ENCODE results near the gene PLGLB1.
"Not testable (repeated sequence)": the region's sequence is repeated elsewhere in the genome, so short reads cannot be mapped to it uniquely, and the experiment has no call there.

Gene PLGLB1

DNA sequence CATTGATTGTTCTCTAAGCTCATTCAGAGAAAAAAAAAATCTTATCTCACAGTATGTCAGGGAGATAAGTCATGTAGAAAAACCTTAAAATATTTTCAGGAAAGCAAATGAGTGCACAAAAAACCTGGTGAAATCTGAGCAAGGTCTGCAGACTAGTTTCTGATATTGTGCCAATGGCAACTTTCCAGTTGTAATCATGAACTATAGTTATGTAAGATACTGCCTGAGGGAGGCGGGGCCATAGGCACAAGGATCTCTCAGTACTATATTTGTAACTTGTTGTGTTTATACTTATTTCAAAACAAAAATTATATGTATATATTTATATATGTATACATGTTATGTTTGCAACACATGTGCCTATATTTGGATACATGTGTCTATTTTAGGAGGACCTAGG lies 5.2 kb upstream of the PLGLB1 start:
- not testable (repeated sequence) for H3K27me3 ChIP-seq (replicated peaks; ENCODE audit: control insufficient read depth, insufficient read depth, low read length, poor library complexity, severe bottlenecking); H3K9me3 ChIP-seq (ENCODE audit: control insufficient read depth, low read length); H3K36me3 ChIP-seq (ENCODE audit: control insufficient read depth, insufficient read depth, low read length); H3K27ac ChIP-seq (ENCODE audit: insufficient read depth, low read length, poor library complexity, severe bottlenecking); H3K4me3 ChIP-seq (ENCODE audit: insufficient read depth, low read depth, low read length, poor library complexity, severe bottlenecking); DNase-seq; H3K4me1 ChIP-seq (ENCODE audit: control insufficient read depth, insufficient read depth, low read length, poor library complexity, severe bottlenecking)

- not testable (repeated sequence) for H3K36me3 ChIP-seq (ENCODE audit: control insufficient read depth, insufficient read depth, low read length); H3K4me3 ChIP-seq (ENCODE audit: insufficient read depth, low read depth, low read length, poor library complexity, severe bottlenecking); DNase-seq; H3K27ac ChIP-seq (ENCODE audit: insufficient read depth, low read length, poor library complexity, severe bottlenecking); H3K9me3 ChIP-seq (ENCODE audit: control insufficient read depth, low read length); H3K27me3 ChIP-seq (replicated peaks; ENCODE audit: control insufficient read depth, insufficient read depth, low read length, poor library complexity, severe bottlenecking); H3K4me1 ChIP-seq (ENCODE audit: control insufficient read depth, insufficient read depth, low read length, poor library complexity, severe bottlenecking)
Observed at GRCh38 chr2:87025927-87026326, 4.3 kb upstream of the PLGLB1 start.

GRCh38 chr2:87023988-87024615 lies 2.5 kb upstream of the PLGLB1 start:
- H3K27me3 ChIP-seq (replicated peaks; ENCODE audit: control insufficient read depth, insufficient read depth, low read length, poor library complexity, severe bottlenecking); H3K27ac ChIP-seq (ENCODE audit: insufficient read depth, low read length, poor library complexity, severe bottlenecking); H3K4me3 ChIP-seq (ENCODE audit: insufficient read depth, low read depth, low read length, poor library complexity, severe bottlenecking); DNase-seq; H3K36me3 ChIP-seq (ENCODE audit: control insufficient read depth, insufficient read depth, low read length); H3K4me1 ChIP-seq (ENCODE audit: control insufficient read depth, insufficient read depth, low read length, poor library complexity, severe bottlenecking); H3K9me3 ChIP-seq (ENCODE audit: control insufficient read depth, low read length): not testable (repeated sequence)

- H3K9me3 ChIP-seq (ENCODE audit: control insufficient read depth, low read length); DNase-seq; H3K4me3 ChIP-seq (ENCODE audit: insufficient read depth, low read depth, low read length, poor library complexity, severe bottlenecking); H3K4me1 ChIP-seq (ENCODE audit: control insufficient read depth, insufficient read depth, low read length, poor library complexity, severe bottlenecking); H3K36me3 ChIP-seq (ENCODE audit: control insufficient read depth, insufficient read depth, low read length); H3K27ac ChIP-seq (ENCODE audit: insufficient read depth, low read length, poor library complexity, severe bottlenecking); H3K27me3 ChIP-seq (replicated peaks; ENCODE audit: control insufficient read depth, insufficient read depth, low read length, poor library complexity, severe bottlenecking): not testable (repeated sequence)
Observed at GRCh38 chr2:87021043-87021442, 601 bp downstream of the PLGLB1 start.

- not testable (repeated sequence) for H3K4me3 ChIP-seq (ENCODE audit: insufficient read depth, low read depth, low read length, poor library complexity, severe bottlenecking); H3K4me1 ChIP-seq (ENCODE audit: control insufficient read depth, insufficient read depth, low read length, poor library complexity, severe bottlenecking); DNase-seq; H3K36me3 ChIP-seq (ENCODE audit: control insufficient read depth, insufficient read depth, low read length); H3K9me3 ChIP-seq (ENCODE audit: control insufficient read depth, low read length); H3K27ac ChIP-seq (ENCODE audit: insufficient read depth, low read length, poor library complexity, severe bottlenecking); H3K27me3 ChIP-seq (replicated peaks; ENCODE audit: control insufficient read depth, insufficient read depth, low read length, poor library complexity, severe bottlenecking)
Observed at GRCh38 chr2:87019053-87019452, 2.6 kb downstream of the PLGLB1 start.

GRCh38 chr2:87014489-87015169 lies 7.0 kb downstream of the PLGLB1 start:
- not testable (repeated sequence) for H3K27ac ChIP-seq (ENCODE audit: insufficient read depth, low read length, poor library complexity, severe bottlenecking); H3K9me3 ChIP-seq (ENCODE audit: control insufficient read depth, low read length); H3K36me3 ChIP-seq (ENCODE audit: control insufficient read depth, insufficient read depth, low read length)

GRCh38 chr2:87004398-87004797 lies 17.2 kb downstream of the PLGLB1 start:
- not testable (repeated sequence) for H3K4me1 ChIP-seq (ENCODE audit: control insufficient read depth, insufficient read depth, low read length, poor library complexity, severe bottlenecking); H3K4me3 ChIP-seq (ENCODE audit: insufficient read depth, low read depth, low read length, poor library complexity, severe bottlenecking); H3K27me3 ChIP-seq (replicated peaks; ENCODE audit: control insufficient read depth, insufficient read depth, low read length, poor library complexity, severe bottlenecking); H3K36me3 ChIP-seq (ENCODE audit: control insufficient read depth, insufficient read depth, low read length); DNase-seq; H3K9me3 ChIP-seq (ENCODE audit: control insufficient read depth, low read length); H3K27ac ChIP-seq (ENCODE audit: insufficient read depth, low read length, poor library complexity, severe bottlenecking)

More at GRCh38 chr2:87014489-87015169, 7.0 kb downstream of the PLGLB1 start:
- not testable (repeated sequence) for H3K4me1 ChIP-seq (ENCODE audit: control insufficient read depth, insufficient read depth, low read length, poor library complexity, severe bottlenecking); DNase-seq; H3K27me3 ChIP-seq (replicated peaks; ENCODE audit: control insufficient read depth, insufficient read depth, low read length, poor library complexity, severe bottlenecking); H3K4me3 ChIP-seq (ENCODE audit: insufficient read depth, low read depth, low read length, poor library complexity, severe bottlenecking)
